SK-N-MC (cell line): ENCODE results near the gene OFD1.

ENCODE experiments used
- DNase-seq: peaks from one replicate; pipeline ENCODE4 v3.0.0-alpha.2; 2011; ENCODE audit warnings: low read depth, low spot score
- H3K27ac ChIP-seq: fragments of 200-600 bp; sonication (generic); 2 replicates; pipeline ENCODE4 v1.5.1; 2016; ENCODE audit warnings: mixed run types
- H3K36me3 ChIP-seq: fragments of 200-600 bp; sonication (generic); 2 replicates; pipeline ENCODE4 v1.6.1; 2017; ENCODE audit warnings: antibody characterized with exemption, low read length, mixed read lengths; ENCODE audit not compliant: insufficient read depth
- H3K4me3 ChIP-seq: fragments of 200-600 bp; sonication (generic); 2 replicates; pipeline ENCODE4 v1.5.1; 2016
- H3K9ac ChIP-seq: fragments of 200-600 bp; sonication (generic); 2 replicates; pipeline ENCODE4 v1.8.0; 2017; ENCODE audit warnings: mixed run types, mixed read lengths; ENCODE audit not compliant: insufficient read length
- H3K9me3 ChIP-seq: fragments of 200-600 bp; sonication (generic); 2 replicates; pipeline ENCODE4 v1.6.1; 2017; ENCODE audit warnings: low read depth, mild to moderate bottlenecking, antibody characterized with exemption, low read length, moderate library complexity, mixed read lengths
- EZH2 ChIP-seq: fragments of 200-600 bp; sonication (generic); IDR thresholded peaks from one replicate; pipeline ENCODE4 v1.6.1; 2017; ENCODE audit warnings: antibody characterized with exemption
- FOXP2 ChIP-seq: optimal IDR thresholded peaks from 2 replicates; pipeline ENCODE3; 2011; ENCODE audit warnings: mild to moderate bottlenecking, moderate library complexity; ENCODE audit not compliant: insufficient read depth; ENCODE audit errors: extremely low read length, control extremely low read depth
- POLR2AphosphoS5 ChIP-seq: IDR thresholded peaks from 2 replicates; pipeline ENCODE4 v1.6.1; 2012; ENCODE audit warnings: mild to moderate bottlenecking, low read depth, low read length, borderline replicate concordance

The OFD1 gene

DNA sequence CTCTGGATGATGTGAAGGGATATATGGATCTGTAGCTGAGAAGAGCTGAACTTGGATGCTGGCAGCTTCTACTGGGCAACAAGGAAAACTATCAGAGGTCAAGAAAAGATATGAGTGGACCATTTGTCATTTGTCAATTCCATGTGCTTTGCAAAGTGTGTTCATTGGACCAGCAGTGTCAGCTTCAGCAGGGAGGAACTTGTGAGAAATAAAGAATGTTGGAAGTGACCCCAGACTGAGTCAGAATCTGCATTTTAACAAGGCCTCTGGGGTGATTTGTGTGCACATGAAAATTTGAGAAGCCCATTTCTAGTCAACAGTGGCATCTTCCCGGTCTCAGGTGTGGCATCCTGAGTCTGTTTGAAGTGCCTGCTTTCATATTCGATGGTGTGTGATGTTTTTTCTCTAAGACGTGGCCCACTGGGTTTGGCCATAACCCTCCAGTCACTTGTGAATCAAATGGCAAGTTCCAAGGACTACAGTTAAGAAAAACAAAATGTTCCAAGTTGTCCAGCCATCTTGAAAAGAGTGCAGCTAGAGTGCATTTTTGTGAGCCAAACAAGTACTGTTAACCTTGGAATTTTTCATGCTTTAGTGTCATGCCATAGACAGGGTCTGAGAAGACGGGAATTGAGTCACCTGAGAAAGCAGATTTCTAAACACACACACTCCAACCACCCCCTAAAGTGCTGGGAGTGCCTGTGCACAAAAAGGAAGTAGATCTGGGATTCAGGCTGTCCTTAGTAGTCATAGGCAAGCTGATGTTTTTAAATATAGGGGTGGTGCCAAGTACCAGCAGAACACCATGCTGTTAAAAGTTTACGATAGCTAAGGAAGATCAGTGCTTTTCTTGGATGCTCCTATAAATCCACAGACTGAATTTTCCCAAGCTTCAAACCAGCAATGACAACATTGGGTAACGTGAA lies 55.9 kb downstream of the OFD1 start:
- TF ChIP-seq FOXP2 (no peak), EZH2 (no peak), POLR2AphosphoS5 (no peak)
- Histone ChIP-seq H3K4me3 (no peak overlapping the region), H3K9ac (no peak overlapping the region), H3K27ac (no peak overlapping the region), H3K36me3 (no peaks in the 10 kb centered on the region), H3K9me3 (no peaks in the 10 kb centered on the region)
- DNase-seq = no peak

DNA sequence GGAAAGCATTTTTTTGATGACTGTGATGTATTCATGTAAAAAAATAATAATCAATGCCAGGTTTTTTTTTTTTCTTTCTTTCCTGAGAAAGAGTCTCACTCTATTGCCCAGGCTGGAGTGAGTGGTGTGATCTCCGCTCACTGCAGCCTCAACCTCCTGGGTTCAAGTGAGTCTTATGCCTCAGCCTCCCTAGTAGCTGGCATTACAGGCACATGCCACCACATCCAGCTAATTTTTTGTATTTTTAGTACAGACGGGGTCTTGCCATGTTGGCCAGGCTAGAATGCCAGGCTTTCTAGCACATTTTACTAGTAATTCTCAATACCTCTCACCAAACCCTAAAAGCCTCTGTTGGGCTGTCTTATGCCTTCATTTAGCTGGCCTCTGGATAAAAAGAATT lies 56.6 kb downstream of the OFD1 start:
- H3K4me3 ChIP-seq = no peak overlapping the region
- no peak overlapping the region for H3K27ac ChIP-seq
- no peak overlapping the region for H3K9ac ChIP-seq

DNA sequence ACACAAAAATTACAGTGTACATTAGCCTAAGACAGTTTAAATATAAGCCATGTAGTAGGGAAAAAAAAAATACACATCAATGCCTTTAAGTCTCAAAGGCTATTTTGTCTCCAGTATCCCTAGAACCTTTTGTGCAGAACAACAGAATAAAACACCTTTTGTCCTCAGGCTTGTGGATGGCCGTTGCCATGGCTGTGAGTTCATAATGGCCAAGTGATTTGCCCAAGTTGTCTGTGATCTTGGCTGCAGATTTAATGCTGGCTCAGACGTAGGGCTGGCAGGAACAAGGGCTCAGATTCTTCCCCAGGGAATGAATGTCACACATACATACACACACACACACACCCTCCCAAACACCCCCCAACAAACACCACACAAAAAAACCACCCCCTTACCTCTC lies 57.0 kb downstream of the OFD1 start:
- Histone ChIP-seq H3K9me3 (no peaks in the 10 kb centered on the region), H3K36me3 (no peaks in the 10 kb centered on the region), H3K9ac (no peak overlapping the region), H3K4me3 (no peak overlapping the region), H3K27ac (no peak overlapping the region)
- no peak for DNase-seq
- TF ChIP-seq EZH2 (no peak), POLR2AphosphoS5 (no peak), FOXP2 (no peak)

More for the DNA sequence above, 56.6 kb downstream of the OFD1 start:
- DNase-seq = no peak
- Histone ChIP-seq H3K36me3 (no peaks in the 10 kb centered on the region), H3K9me3 (no peaks in the 10 kb centered on the region)
- no peak for TF ChIP-seq FOXP2
- no peak for TF ChIP-seq EZH2
- TF ChIP-seq POLR2AphosphoS5 = no peak

DNA sequence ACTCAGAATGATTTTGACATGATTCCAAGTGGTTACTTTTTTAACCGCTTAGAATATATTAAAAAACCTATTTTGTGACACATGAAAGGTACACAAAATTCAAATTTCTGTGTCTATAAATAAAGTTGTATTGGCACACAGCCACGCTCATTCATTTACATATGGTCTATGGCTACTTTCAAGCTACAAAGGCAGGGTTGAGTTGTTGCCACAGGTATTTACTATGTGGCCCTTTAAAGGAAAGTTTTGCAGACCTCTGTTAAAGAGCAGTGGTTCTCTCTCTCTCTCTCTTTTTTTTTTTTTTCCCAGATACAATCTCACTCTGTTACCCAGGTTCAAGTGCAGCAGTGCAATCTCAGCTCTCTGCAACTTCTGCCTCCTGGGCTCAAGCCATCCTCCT lies 59.3 kb downstream of the OFD1 start:
- H3K9ac ChIP-seq = no peak overlapping the region
- no peaks in the 10 kb centered on the region for H3K36me3 ChIP-seq
- H3K9me3 ChIP-seq = no peaks in the 10 kb centered on the region
- DNase-seq = no peak
- TF ChIP-seq POLR2AphosphoS5 = no peak
- TF ChIP-seq EZH2 = no peak
- TF ChIP-seq FOXP2 = no peak
- H3K27ac ChIP-seq = no peak overlapping the region
- no peak overlapping the region for H3K4me3 ChIP-seq

DNA sequence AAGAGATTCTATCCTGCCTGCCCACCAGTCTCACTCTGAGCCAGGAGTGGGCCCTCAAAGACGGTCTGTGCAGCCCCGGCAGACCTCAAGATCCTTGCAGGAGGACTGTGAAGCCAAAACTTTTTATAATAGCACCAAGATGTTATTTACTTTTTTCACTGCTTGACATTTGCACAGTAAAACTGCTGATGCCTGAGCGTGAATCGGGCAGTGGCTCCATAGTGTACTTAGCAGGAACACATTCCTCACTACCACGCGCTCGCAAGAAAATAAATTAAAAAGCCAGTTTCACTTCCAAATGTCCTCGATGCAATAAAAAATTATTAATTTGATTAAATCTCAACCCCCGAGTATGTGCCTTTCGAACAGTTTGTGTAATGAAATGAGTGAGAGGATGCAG lies 59.9 kb downstream of the OFD1 start:
- H3K9me3 ChIP-seq = no peaks in the 10 kb centered on the region
- no peak overlapping the region for H3K9ac ChIP-seq
- H3K27ac ChIP-seq = no peak overlapping the region
- no peak overlapping the region for H3K4me3 ChIP-seq
- DNase-seq = no peak
- H3K36me3 ChIP-seq = no peaks in the 10 kb centered on the region
- TF ChIP-seq FOXP2 (no peak), POLR2AphosphoS5 (no peak), EZH2 (no peak)

DNA sequence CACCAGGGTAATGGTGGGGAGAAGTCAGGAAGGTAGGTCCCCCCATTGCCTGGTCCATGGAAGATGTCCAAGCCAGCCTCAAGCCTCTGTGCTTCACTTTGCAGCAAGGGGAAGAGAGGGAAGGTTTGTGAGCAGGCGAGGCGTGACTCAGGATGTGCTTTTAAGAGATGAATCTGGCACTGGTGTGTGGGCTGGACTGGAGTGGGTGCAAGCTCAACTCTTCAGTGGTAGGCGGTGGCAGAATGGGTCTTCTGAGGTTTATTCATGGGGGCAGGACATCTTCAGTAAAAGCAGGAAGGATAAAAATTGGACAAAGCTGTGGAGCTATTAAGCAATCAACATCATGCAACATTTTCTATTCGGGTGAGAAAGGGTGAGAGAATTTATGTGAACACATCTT lies 63.0 kb downstream of the OFD1 start:
- TF ChIP-seq FOXP2 (no peak), POLR2AphosphoS5 (no peak), EZH2 (no peak)
- no peak overlapping the region for H3K9ac ChIP-seq
- no peak overlapping the region for H3K27ac ChIP-seq
- no peaks in the 10 kb centered on the region for H3K9me3 ChIP-seq
- DNase-seq = no peak
- no peaks in the 10 kb centered on the region for H3K36me3 ChIP-seq
- H3K4me3 ChIP-seq = no peak overlapping the region

DNA sequence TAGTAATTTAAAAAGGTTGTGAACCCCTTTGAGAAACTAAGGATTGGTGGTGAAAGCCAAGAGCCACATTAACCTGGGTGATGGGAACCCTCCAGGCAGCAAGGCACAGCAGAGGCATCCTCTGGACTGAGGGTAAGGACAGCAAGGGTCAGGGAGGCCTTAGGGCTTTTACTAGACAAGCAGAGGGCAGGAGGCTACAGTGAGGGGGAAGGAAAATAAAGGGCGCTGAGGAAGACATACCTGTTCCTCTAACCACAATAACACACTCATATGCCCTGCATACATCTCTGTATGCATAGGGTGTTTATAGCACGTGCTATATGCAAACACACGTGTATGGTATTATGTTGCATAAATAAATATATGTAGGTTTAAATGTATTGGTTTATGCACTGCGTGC lies 63.6 kb downstream of the OFD1 start:
- DNase-seq = no peak

DNA sequence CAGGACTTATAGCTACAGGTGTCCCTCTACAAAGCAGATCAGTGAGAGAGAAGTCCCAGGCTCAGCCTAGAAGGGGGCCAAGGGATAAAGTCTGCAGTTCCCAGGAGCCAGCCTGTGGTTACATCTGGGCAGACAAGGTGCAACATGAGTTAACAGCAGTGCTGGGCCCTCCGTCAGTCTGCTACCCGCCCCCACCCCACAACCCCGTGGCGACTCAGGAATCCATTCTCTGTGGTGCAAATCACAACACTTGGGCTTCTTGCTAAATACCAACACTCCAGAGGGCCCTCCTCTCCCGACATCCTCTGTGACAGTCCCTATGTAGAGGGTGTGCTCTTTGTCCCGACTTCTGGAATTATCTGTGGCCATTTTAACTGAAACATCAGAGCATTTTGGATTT lies 68.6 kb downstream of the OFD1 start:
- Histone ChIP-seq H3K36me3 (no peaks in the 10 kb centered on the region), H3K9me3 (no peaks in the 10 kb centered on the region), H3K9ac (no peak overlapping the region), H3K4me3 (no peak overlapping the region), H3K27ac (no peak overlapping the region)
- DNase-seq = no peak
- TF ChIP-seq EZH2 (no peak), POLR2AphosphoS5 (no peak), FOXP2 (no peak)

More for the DNA sequence above, 63.6 kb downstream of the OFD1 start:
- H3K4me3 ChIP-seq = no peak overlapping the region
- H3K27ac ChIP-seq = no peak overlapping the region
- no peak overlapping the region for H3K9ac ChIP-seq
- H3K36me3 ChIP-seq = no peaks in the 10 kb centered on the region
- TF ChIP-seq POLR2AphosphoS5 (no peak), EZH2 (no peak), FOXP2 (no peak)
- H3K9me3 ChIP-seq = no peaks in the 10 kb centered on the region
